ENCODE results near the gene ACACB. TPM values are rescaled to one million over a fixed set of nuclear protein-coding genes. Genes with fewer than 3 reads are reported as not detected.

ACACB gene
- total and polyA plus RNA-seq, 8 donors: 23.4 to 58.9 (median 31.6) TPM

DNA sequence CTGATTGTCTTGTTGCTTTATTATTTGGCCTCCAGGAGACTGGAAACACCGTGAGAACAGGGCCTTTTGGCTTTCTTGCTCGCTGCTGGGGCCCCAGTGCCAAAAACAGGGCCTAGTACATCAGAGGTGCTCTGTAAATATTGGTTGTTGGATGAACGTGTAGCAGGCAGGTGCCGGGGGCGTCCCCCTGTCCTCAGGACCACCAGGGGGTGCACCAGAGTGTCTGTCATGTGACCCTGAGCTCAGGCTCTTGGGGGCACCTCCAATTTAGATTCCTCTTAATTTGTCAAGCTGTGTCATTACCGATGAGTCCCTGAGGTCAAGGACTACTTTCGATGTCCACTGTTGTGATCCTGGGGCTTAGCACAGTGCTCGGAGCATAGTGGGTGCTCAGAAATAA lies 87.1 kb downstream of the ACACB start:
- no peak for FAIRE-seq
- peaks cover 0 to 58% (median 18%) of the 10 kb centered on the region in 3 donors for H3K36me3 ChIP-seq

DNA sequence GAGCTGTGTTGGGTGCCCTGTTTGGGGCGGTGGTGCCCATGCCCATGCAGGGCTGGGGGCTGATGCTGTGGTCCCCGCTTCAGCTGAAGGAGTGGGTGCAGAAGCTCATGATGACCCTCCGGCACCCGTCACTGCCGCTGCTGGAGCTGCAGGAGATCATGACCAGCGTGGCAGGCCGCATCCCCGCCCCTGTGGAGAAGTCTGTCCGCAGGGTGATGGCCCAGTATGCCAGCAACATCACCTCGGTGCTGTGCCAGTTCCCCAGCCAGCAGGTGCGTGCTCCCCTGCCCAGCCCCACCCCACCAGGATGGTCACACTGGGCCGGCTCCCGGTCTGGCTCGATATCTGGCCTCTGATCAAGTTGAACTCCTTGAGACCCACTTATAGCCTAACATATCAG lies 92.7 kb downstream of the ACACB start:
- intact Hi-C loops (cut with DNase I): no loop called here
- DNase-seq (peak in 1 of 6 donors; percentile 68), FAIRE-seq (no peak), ATAC-seq (no peak)
- Histone ChIP-seq H3K4me3 (no peak overlapping the region), H3K9me3 (no peaks in the 10 kb centered on the region), H3K27me3 (no peaks in the 10 kb centered on the region), H3K27ac (no peak overlapping the region), H3K4me1 (no peaks in the 10 kb centered on the region), H3K36me3 (peaks cover 0 to 53% (median 19%) of the 10 kb centered on the region in 3 donors)
- 94 to 97% methylated on average over 10 to 14 of the region's 14 CpGs for WGBS, 2 donors
- TF ChIP-seq, protein P1, sequence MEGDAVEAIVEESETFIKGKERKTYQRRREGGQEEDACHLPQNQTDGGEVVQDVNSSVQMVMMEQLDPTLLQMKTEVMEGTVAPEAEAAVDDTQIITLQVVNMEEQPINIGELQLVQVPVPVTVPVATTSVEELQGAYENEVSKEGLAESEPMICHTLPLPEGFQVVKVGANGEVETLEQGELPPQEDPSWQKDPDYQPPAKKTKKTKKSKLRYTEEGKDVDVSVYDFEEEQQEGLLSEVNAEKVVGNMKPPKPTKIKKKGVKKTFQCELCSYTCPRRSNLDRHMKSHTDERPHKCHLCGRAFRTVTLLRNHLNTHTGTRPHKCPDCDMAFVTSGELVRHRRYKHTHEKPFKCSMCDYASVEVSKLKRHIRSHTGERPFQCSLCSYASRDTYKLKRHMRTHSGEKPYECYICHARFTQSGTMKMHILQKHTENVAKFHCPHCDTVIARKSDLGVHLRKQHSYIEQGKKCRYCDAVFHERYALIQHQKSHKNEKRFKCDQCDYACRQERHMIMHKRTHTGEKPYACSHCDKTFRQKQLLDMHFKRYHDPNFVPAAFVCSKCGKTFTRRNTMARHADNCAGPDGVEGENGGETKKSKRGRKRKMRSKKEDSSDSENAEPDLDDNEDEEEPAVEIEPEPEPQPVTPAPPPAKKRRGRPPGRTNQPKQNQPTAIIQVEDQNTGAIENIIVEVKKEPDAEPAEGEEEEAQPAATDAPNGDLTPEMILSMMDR (IDR thresholded peaks at IDR 0.05): no peak

More for the DNA sequence above, 87.1 kb downstream of the ACACB start:
- no peaks in the 10 kb centered on the region for H3K4me1 ChIP-seq
- TF ChIP-seq, protein P1 (IDR thresholded peaks at IDR 0.05): no peak
- intact Hi-C loops (cut with DNase I): no loop called here
- ATAC-seq (no peak), DNase-seq (no peak)
- H3K4me3 ChIP-seq: no peak overlapping the region
- H3K27me3 ChIP-seq: no peaks in the 10 kb centered on the region
- no peak overlapping the region for H3K27ac ChIP-seq
- 86 to 91% methylated on average over 8 of the region's 8 CpGs for WGBS, 2 donors
- H3K9me3 ChIP-seq: no peaks in the 10 kb centered on the region

DNA sequence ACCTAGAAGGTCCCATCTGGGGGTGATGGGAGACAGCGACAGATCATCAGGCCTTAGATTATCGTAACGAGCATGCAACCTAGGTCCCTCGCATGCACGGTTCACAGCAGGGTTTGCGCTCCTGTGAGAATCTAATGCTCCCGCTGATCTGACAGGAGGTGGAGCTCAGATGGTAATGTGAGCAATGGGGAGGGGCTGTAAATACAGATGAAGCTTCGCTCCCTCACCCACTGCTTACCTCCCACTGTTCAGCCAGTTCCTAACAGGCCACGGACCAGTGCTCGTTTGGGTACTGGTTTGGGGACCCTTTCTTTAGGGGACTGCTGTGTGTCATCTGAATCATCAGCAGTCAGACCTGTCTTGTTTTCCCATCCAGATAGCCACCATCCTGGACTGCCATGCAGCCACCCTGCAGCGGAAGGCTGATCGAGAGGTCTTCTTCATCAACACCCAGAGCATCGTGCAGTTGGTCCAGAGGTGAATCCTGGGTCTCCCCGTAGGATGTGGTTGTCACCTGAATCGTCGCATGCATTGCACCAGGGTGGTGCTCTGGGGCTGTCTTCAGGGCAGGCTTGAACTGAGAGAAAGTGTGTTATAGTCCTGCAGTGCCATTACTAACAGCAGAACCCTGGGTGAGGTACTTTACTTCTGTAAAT lies 96.2 kb downstream of the ACACB start:
- 94 to 96% methylated on average over 16 of the region's 16 CpGs for WGBS, 2 donors
- peaks cover 0 to 51% (median 8%) of the 10 kb centered on the region in 3 donors for H3K36me3 ChIP-seq
- H3K27me3 ChIP-seq: no peaks in the 10 kb centered on the region
- H3K4me1 ChIP-seq: no peaks in the 10 kb centered on the region
- intact Hi-C loops (cut with DNase I): no loop called here
- TF ChIP-seq, protein P1 (IDR thresholded peaks at IDR 0.05): no peak
- H3K9me3 ChIP-seq: no peaks in the 10 kb centered on the region
- no peak overlapping the region for H3K27ac ChIP-seq
- ATAC-seq (no peak), DNase-seq (no peak), FAIRE-seq (no peak)
- no peak overlapping the region for H3K4me3 ChIP-seq

DNA sequence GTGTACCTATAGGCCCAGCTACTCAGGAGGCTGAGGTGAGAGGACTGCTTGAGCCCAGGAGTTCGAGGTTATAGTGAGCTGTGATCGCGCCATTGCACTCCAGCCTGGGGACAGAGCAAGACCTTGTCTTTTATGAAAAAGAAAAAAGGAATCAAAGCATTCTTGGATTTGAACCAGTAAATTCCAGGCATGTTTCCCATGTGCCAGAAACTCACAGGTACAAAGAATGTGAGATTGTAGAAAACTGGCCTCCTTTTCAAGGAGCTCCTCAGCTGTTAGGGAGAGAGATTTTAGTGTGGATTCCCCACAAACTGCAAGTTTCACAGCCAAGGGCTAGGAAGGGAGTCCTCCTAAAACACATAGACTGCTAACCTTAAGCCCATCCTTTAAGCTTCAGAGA lies 97.7 kb downstream of the ACACB start:
- 69 to 71% methylated on average over 3 of the region's 3 CpGs for WGBS, 2 donors
- intact Hi-C loops (cut with DNase I): no loop called here
- no peaks in the 10 kb centered on the region for H3K27me3 ChIP-seq
- TF ChIP-seq, protein P1 (IDR thresholded peaks at IDR 0.05): no peak
- peak in 3 of 4 donors; percentile 15 to 32 (median 24) for ATAC-seq
- FAIRE-seq: no peak
- no peak overlapping the region for H3K27ac ChIP-seq
- H3K4me3 ChIP-seq: no peak overlapping the region
- no peak for DNase-seq
- H3K9me3 ChIP-seq: no peaks in the 10 kb centered on the region
- no peaks in the 10 kb centered on the region for H3K4me1 ChIP-seq
- peaks cover 0 to 40% (median 6%) of the 10 kb centered on the region in 3 donors for H3K36me3 ChIP-seq

DNA sequence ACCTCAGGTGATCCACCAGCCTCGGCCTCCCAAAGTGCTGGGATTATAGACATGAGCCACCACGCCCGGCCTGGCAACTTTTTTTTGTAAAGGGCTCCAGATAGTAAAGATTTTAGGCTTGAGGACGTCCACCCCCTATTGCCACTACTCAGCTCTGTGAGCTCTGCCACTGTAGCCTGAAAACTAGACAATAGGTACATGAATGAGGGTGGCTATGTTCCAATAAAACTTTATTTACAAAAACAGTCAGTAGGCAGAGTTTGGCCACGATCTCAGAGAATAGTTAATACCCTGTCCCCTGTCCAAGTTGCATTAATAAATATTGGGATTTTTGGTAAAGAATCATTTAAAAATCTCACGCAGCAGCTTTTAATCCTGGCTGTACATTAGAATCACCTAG lies 102.6 kb downstream of the ACACB start:
- Histone ChIP-seq H3K36me3 (peaks cover 0 to 54% (median 20%) of the 10 kb centered on the region in 3 donors), H3K9me3 (no peaks in the 10 kb centered on the region), H3K27me3 (no peaks in the 10 kb centered on the region), H3K27ac (no peak overlapping the region), H3K4me3 (no peak overlapping the region), H3K4me1 (no peaks in the 10 kb centered on the region)
- intact Hi-C loops (cut with DNase I): no loop called here
- TF ChIP-seq, protein P1 (IDR thresholded peaks at IDR 0.05): no peak
- no peak for ATAC-seq
- FAIRE-seq: no peak
- 92 to 95% methylated on average over 6 of the region's 6 CpGs for WGBS, 2 donors
- no peak for DNase-seq

Data from pancreas (tissue), 10 donors.